Measurements from ENCODE around the gene PHYKPL. TPM values are rescaled to one million over a fixed set of nuclear protein-coding genes. Genes with fewer than 3 reads are reported as not detected.

Gene PHYKPL
- total and polyA plus RNA-seq, 2 of the 13 experiments (the other 11 are each of a cell fraction or from before 2014, with no cell fraction given): 18.0 to 78.6 TPM

- whole genome bisulfite sequencing (ENCODE audit: low lambda C conversion rate): 98% methylated on average over 15 of the region's 17 CpGs
- TF ChIP-seq POLR2G (IDR thresholded peaks at IDR 0.05; ENCODE audit: low read depth, low read length) (0 out of 2 replicates have a peak, but pooled peaks have one; percentile 15), AGO1 (IDR thresholded peaks at IDR 0.05; ENCODE audit: low read depth, low read length, poor library complexity, severe bottlenecking) (no peak), IRF2 (CRISPR knock-in tag; IDR thresholded peaks at IDR 0.05) (no peak), MEIS2 (CRISPR knock-in tag; IDR thresholded peaks at IDR 0.05) (no peak), AGO2 (optimal IDR thresholded peaks at IDR 0.05; ENCODE audit: low read depth, low read length) (peak; percentile 87)
Measured at GRCh38 chr5:178224403-178224802, 8.2 kb downstream of the PHYKPL start.

GRCh38 chr5:178223828-178224335 is 8.7 kb downstream of the PHYKPL start:
- WGBS (ENCODE audit: low lambda C conversion rate): 86% methylated on average over 10 of the region's 13 CpGs
- intact Hi-C loops (cut with micrococcal nuclease; ENCODE audit: unreplicated experiment) (no loop called here), in situ Hi-C loops (cut with HindIII; ENCODE audit: extremely low pct_ligation_motif_present, low pct_unique_long_range_greater_than_20kb) (no loop called here)
- FAIRE-seq (no peak), DNase-seq (ENCODE audit: low spot score) (no peak), ATAC-seq (peak; percentile 5; the same call in 1 of the 3 replicates)
- no peaks in the 10 kb centered on the region for H3K79me2 ChIP-seq (ENCODE audit: insufficient read depth, low read length)
- H4K20me1 ChIP-seq (ENCODE audit: insufficient read depth, low read length): no peaks in the 10 kb centered on the region
- H3K9me3 ChIP-seq (ENCODE audit: low read length): no peaks in the 10 kb centered on the region
- no peak overlapping the region for H3K9ac ChIP-seq (ENCODE audit: insufficient read depth, low read depth, low read length)
- no peak overlapping the region for H3K4me3 ChIP-seq (replicated peaks in 1 of 3; ENCODE audit: insufficient read depth in 1 of 3, low read depth in 2 of 3, low read length in 3 of 3)
- H3K27ac ChIP-seq (ENCODE audit: extremely low read length, insufficient read depth, low read length): no peak overlapping the region
- no peak overlapping the region for H3K4me2 ChIP-seq (ENCODE audit: low read depth, low read length)
- H3K4me1 ChIP-seq (ENCODE audit: insufficient read depth, low read length): no peaks in the 10 kb centered on the region
- H3K27me3 ChIP-seq (ENCODE audit: control insufficient read depth in 1 of 2, insufficient read depth in 2 of 2, low read length in 2 of 2): no peaks in the 10 kb centered on the region
- POLR2A ChIA-PET: interaction anchor here (1.5 kb wide), 1 partner anchor 9 kb away, joined by 5 read pairs; no protein-coding TSS in a partner anchor
- BruUV-seq (replicated peaks): no TSS peak
- TF ChIP-seq POLR2G (IDR thresholded peaks at IDR 0.05; ENCODE audit: low read depth, low read length): peak; percentile 13; the same call in 1 of the 2 replicates
- no peak for TF ChIP-seq ZNF362 (CRISPR knock-in tag; IDR thresholded peaks at IDR 0.05; ENCODE audit: borderline replicate concordance)
- TF ChIP-seq PAX8 (CRISPR knock-in tag; IDR thresholded peaks at IDR 0.05; ENCODE audit: borderline replicate concordance): no peak
- TF ChIP-seq ZBTB33 (CRISPR knock-in tag; IDR thresholded peaks at IDR 0.05): peak; percentile 78
- TF ChIP-seq AGO2 (optimal IDR thresholded peaks at IDR 0.05; ENCODE audit: low read depth, low read length): peak; percentile 91
- TF ChIP-seq AGO1 (IDR thresholded peaks at IDR 0.05; ENCODE audit: low read depth, low read length, poor library complexity, severe bottlenecking): peak; percentile 27
- H3K36me3 ChIP-seq (replicated peaks in 1 of 2; ENCODE audit: control insufficient read depth in 1 of 2, insufficient read depth in 2 of 2, low read length in 2 of 2): peaks cover 11 to 24% of the 10 kb centered on the region in 2 experiments; a peak in 4 of 5 replicates
- CTCF ChIA-PET (ENCODE audit: low intra/inter-chr PET ratio, low total read pairs): no interaction called here
- H2AFZ ChIP-seq (ENCODE audit: low read length): no peak overlapping the region

More at GRCh38 chr5:178224403-178224802, 8.2 kb downstream of the PHYKPL start:
- no TSS peak for BruUV-seq (replicated peaks)
- ATAC-seq (no peak), FAIRE-seq (no peak), DNase-seq (ENCODE audit: low spot score) (no peak)
- no peak overlapping the region for H2AFZ ChIP-seq (ENCODE audit: low read length)
- no peaks in the 10 kb centered on the region for H3K79me2 ChIP-seq (ENCODE audit: insufficient read depth, low read length)
- peaks cover 11 to 26% of the 10 kb centered on the region in 2 experiments; a peak in 4 of 5 replicates for H3K36me3 ChIP-seq (replicated peaks in 1 of 2; ENCODE audit: control insufficient read depth in 1 of 2, insufficient read depth in 2 of 2, low read length in 2 of 2)
- peaks cover 4% of the 10 kb centered on the region; the same call in 1 of the 2 replicates for H3K4me1 ChIP-seq (ENCODE audit: insufficient read depth, low read length)
- no peak overlapping the region for H3K4me3 ChIP-seq (replicated peaks in 1 of 3; ENCODE audit: insufficient read depth in 1 of 3, low read depth in 2 of 3, low read length in 3 of 3)
- no peaks in the 10 kb centered on the region for H4K20me1 ChIP-seq (ENCODE audit: insufficient read depth, low read length)
- H3K27me3 ChIP-seq (ENCODE audit: control insufficient read depth in 1 of 2, insufficient read depth in 2 of 2, low read length in 2 of 2): no peaks in the 10 kb centered on the region
- no peak overlapping the region for H3K27ac ChIP-seq (ENCODE audit: extremely low read length, insufficient read depth, low read length)
- no peak overlapping the region for H3K4me2 ChIP-seq (ENCODE audit: low read depth, low read length)
- H3K9me3 ChIP-seq (ENCODE audit: low read length): no peaks in the 10 kb centered on the region
- in situ Hi-C loops (cut with HindIII; ENCODE audit: extremely low pct_ligation_motif_present, low pct_unique_long_range_greater_than_20kb): no loop called here
- ChIA-PET CTCF (ENCODE audit: low intra/inter-chr PET ratio, low total read pairs) (no interaction called here), POLR2A (interaction anchor here (1.5 kb wide), 1 partner anchor 10 kb away, joined by 5 read pairs; no protein-coding TSS in a partner anchor)
- intact Hi-C loops (cut with micrococcal nuclease; ENCODE audit: unreplicated experiment): no loop called here
- H3K9ac ChIP-seq (ENCODE audit: insufficient read depth, low read depth, low read length): no peak overlapping the region
